PC-9 (cell line): ENCODE results near the gene PCDH9.

Experiments
- CTCF ChIP-seq: fragments of 200-600 bp; sonication (generic); conservative IDR thresholded peaks from 2 replicates; pipeline ENCODE4 v1.6.1; 2017; ENCODE audit warnings: mixed run types, antibody characterized with exemption, mild to moderate bottlenecking, moderate library complexity
- EZH2 ChIP-seq: fragments of 200-600 bp; sonication (generic); IDR thresholded peaks from 2 replicates; pipeline ENCODE4 v1.8.0; 2017; ENCODE audit warnings: antibody characterized with exemption, low read depth

DNA sequence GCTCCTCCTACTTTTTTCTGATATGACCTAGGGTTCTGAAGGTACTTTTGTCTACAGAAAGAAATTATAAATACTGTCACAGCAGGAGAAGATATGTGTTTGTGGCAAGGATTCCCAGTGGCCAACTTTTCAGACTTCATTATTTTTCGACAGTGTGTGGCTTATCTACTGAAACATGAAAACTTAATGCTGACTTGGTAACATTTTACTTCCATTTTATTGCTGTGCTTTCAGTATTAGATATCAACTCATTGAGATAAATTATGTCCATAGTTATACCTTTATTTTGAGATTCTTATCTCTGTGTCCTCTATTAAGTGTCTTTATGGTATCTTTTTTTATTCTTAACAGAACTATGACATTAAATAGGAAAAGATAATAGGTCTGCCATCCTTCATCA lies 700.0 kb downstream of the PCDH9 start:
- TF ChIP-seq CTCF (no peak), EZH2 (no peak)
